ENCODE data around the gene SLC28A2.
"Not testable (repeated sequence)": the region's sequence is repeated elsewhere in the genome, so short reads cannot be mapped to it uniquely, and the experiment has no call there.

Gene SLC28A2

DNA sequence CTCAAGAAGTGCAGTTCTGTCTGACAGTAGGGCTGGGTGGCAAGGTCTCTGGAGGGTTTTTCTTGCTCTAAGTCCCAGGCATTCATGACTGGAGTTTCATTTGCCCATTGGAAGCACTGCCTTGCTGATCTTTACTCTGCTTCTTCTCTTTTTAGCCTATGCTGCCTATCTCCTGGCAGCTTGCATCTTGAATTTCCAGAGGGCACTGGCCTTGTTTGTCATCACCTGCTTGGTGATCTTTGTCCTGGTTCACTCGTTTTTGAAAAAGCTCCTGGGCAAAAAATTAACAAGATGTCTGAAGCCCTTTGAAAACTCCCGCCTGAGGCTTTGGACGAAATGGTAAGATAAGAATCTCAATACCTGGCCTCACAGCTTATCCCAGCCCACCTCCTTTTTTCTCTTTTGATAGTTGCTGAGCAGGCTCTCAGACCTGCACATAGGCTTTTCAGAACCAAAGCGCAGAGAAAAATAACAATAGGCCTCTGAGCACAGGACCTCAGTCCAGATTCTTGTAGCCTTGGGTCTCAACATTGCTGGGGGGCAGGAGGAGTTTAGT lies 10.9 kb downstream of the SLC28A2 start:
- DNase-seq = no peak

GRCh38 chr15:45263854-45264253 lies 11.8 kb downstream of the SLC28A2 start:
- DNase-seq = no peak

DNA sequence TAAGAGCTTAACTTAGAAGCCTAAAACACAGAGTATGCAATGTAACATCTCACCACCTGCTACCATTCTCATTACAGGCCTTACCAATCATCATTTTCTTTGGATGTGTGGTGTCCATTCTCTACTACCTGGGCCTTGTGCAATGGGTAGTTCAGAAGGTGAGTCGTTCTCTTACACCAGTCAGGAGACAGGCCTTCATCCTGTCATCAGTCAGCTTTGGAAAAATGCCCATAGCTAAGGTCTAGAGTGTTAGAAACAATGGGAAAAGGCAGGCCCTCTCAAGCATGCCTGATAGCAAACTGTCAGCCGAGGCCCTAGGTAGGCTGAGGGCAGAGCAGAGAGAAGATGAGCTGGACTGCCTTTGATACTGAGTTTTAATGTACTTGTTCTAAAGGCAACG lies 13.5 kb downstream of the SLC28A2 start:
- no peak for DNase-seq

DNA sequence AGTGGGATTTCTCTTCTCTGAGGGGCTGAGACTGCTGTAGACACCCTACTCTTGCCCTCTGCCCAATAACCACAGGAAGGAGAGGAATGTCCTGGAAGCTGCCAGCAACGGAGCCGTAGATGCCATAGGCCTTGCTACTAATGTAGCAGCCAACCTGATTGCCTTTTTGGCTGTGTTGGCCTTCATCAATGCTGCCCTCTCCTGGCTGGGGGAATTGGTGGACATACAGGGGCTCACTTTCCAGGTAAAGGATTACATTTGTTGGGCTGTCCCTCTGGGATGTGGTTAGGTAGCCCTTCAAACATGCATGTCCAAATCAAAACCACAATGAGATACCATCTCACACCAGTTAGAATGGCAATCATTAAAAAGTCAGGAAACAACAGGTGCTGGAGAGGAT lies 16.1 kb downstream of the SLC28A2 start:
- no peak for DNase-seq

DNA sequence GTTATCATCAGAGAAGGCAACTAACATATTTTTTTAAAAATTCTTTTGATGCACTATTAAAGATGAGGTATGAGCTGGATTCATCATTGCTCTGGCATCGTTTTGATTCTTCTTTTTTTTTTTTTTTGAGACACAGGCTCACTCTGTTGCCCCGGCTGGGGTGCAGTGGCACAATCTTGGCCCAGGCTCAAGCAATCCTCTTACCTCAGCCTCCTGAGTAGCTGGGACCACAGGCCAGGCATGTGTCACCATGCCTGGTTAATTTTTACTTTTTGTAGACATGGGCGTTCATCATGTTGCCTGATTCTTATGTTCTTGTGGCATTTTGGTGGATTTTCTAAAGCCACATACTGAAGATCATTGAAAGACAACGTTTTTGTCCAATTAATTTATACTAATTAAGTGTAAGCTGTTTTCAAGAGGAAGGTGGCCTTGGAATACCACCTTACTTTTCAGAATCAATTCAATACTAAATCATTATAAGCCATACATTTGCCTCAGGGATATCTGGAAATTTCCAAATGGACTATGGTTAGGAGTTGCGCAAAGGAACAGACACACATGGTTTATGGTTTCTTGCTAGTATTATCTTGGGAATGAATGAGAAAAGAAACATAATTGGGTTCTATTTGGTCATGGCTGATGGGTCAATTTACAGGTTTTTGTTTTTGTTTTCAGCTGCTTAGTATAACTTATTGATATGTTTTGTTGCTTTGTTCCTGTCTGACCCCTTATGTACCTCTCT lies 22.8 kb downstream of the SLC28A2 start:
- DNase-seq = no peak

GRCh38 chr15:45276831-45277230 lies 24.8 kb downstream of the SLC28A2 start:
- DNase-seq = peak in 1 of 2 experiments; percentile 48

DNA sequence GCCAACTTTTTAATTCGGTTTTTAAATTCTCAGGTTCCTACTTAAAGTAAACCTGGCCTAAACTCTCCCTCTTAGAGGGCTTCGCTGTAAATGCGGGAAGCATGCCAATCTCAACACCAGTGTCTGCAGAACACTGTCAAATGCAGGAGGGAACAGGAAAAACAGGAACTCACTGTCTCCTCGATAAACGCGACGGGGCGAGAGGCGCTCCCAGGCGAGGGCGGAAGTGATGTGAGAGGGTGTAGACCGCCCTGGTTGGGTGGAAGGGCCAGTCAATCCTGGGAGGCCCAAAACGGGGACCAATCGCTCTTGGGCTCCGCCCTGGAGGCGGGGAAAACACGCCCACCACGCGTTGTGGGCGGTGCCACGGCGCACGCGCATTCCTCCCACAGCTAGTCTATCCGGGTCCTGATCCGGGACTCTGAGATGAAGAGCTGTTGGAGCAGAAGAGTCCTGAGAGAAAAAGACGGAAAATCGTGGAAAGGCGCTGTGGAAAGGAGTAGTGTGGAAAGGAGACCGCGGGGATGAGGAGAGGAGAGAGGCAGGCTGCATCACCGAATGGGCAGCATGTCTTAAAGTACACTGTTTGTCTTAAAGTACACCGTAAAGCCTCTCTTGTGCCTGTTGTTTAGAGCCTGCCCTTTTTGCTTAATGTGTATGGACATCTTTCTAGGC lies 27.1 kb downstream of the SLC28A2 start:
- peak; percentile 91 to 97 for DNase-seq

DNA sequence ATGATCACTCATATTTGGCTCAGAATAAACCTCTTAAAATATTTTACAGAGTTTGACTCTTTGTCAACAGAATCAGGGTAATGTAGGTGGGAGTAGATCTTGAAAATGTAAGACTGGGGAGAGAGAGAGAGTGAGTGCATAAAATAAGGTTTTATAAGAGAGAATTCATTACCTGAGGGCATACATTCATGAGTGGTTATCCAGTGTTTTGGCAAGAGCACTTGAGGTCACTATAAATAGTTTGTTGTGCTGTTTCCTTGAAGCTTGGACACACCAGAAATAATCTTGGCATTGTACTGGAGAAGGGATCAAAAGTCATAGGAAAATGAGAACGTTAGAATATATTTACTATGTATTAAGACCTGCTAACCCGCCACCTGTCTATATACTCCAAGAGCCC lies 33.4 kb downstream of the SLC28A2 start:
- no peak for DNase-seq

GRCh38 chr15:45287390-45287956 lies 35.4 kb downstream of the SLC28A2 start:
- no peak for DNase-seq

GRCh38 chr15:45288947-45289346 lies 36.9 kb downstream of the SLC28A2 start:
- no peak for DNase-seq

DNA sequence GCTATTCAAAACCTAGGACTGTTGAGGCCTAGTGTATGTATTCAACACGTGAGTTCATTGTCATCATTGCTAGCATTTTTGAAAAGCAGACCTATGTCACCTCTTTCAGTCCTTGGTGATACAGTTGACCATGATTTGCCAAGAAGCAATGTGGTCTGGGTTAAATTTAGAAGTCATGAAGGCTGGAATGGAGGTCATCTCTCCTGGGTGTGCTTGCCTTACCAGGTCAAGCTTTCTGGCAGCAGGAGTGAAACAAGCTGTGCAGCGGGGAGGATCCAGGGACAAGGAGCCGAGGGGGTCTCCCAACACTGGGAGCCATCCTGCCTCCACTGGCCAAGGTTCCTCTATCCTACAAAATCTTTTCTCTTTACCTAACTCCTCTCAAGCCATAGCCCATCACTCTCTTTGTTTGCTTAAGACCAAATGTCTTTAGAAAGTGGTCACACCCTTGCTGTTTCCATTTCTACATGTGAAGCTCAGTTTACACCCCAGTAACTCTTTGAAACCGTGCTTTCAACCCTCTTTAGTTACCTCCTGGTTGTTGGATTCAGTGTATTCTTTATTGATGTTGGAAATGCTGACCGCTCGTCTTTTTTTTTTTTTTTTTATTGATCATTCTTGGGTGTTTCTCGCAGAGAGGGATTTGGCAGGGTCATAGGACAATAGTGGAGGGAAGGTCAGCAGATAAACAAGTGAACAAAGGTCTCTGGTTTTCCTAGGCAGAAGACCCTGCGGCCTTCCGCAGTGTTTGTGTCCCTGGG lies 40.0 kb downstream of the SLC28A2 start:
- DNase-seq = no peak

GRCh38 chr15:45293326-45293725 lies 41.3 kb downstream of the SLC28A2 start:
- DNase-seq = not testable (repeated sequence)

DNA sequence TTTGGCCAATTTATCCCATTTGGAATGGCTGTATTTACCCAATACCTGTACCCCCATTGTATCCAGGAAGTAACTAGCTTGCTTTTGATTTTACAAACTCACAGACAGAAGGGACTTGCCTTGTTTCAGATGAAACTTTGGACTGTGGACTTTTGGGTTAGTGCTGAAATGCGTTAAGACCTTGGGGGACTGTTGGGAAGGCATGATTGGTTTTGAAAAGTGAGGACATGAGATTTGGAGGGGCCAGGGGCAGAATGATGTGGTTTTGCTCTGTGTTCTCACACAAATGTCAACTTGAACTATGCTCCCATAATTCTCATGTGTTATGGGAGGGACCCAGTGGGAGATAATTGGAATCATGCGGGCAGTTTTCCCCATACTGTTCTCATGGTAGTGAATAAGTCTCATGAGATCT lies 46.9 kb downstream of the SLC28A2 start:
- DNase-seq = not testable (repeated sequence)

- DNase-seq = no peak
These were observed 52.7 kb downstream of the SLC28A2 start for GRCh38 chr15:45304711-45305110.

DNA sequence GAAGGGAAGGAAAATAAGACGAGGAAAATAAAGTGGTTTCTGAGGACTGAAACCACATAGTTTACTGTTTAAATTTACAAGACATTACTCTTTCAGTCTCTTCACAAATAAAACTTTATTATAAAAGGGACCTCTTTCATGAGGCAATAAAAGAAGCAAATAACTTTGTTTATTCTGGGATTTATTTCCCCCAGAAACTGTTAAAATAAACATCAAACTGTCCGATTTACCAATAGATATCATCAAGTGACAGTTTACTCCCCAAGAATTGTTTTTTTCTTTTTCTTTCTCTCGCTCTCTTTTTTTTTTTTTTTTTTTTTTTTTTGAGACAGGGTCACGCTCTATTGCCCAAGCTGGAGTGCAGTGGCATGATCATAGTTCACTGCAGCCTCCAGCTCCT lies 54.1 kb downstream of the SLC28A2 start:
- no peak for DNase-seq

DNA sequence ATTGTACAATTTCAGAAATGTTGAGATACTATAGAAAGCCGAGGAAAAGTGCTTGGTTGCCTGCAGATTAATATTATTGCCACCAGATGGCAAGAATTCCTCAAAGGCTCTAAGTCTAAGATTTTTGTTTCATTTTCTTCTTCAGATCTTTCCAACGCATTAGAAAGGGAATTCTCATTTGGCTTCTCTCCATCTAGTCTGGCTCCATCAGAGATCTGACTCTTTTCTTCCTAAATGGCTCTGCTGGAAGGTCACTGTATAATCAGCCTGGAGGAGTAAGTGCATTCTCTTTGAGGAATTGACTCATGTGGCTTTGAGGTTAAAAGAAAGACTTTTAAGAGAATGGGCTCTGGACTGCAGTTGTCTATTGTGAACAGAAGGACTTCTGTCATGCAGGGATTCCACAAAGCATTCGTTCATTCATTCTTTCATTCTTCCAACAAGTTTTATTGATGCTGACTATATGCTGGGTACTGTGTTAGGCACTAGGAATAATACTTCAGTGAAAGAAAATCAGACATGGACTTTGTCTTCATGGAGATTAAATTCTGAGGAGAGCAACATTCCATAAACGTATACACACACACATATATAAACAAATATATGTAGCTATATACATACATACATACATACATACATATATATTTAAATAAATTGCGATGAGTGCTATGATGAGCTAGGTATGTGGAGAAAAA lies 55.3 kb downstream of the SLC28A2 start:
- DNase-seq = peak in 1 of 2 experiments; percentile 21

DNA sequence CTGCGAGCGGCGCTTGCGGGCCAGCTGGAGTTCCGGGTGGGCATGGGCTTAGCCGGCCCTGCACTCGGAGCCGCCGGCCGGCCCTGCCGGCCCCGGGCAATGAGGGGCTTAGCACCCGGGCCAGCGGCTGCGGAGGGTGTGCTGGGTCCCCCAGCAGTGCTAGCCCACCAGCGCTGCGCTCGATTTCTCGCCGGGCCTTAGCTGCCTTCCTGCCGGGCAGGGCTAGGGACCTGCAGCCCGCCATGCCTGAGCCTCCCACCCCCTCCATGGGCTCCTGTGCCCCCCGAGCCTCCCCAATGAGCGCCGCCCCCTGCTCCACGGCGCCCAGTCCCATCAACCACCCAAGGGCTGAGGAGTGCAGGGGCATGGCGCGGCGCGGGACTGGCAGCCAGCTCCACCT lies 62.1 kb downstream of the SLC28A2 start:
- not testable (repeated sequence) for DNase-seq

- DNase-seq = peak in 1 of 2 experiments; percentile 53
These were observed 62.9 kb downstream of the SLC28A2 start for GRCh38 chr15:45314960-45315359.

DNA sequence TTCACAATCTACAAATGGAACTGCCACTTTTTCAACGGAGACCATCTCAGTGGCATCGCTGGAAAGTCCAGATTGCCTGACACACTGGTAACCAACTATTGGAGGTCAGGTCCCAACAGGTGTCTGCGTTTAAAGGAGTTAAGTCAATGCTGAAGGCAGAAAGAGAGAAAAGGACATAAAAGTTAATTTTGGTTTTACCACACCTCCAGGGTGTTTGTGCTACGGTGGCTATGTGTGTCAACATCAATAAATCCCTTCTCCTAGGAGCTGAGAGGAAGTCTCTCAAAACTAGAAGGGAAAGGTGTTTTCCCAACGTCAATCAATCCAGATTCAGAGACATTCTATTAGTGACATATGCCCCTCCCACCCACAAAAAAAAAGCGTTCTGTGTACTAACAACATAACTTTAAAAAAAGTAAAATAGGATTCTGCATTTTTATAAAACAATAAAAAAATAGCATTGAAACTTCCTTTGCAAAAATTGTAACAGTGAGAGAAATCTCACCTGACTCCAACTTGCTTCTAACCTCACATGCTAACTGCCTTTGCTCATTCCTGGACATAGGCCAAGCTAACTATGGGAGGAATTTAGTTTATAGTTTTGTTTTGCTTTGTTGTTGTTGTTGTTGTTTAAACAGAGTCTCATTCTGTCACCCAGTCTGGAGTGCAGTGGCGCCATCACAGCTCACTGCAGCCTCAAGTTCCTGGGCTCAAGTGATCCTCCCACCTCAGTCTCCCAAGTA lies 67.6 kb downstream of the SLC28A2 start:
- no peak for DNase-seq

GRCh38 chr15:45320581-45321205 lies 68.7 kb downstream of the SLC28A2 start:
- DNase-seq = no peak

DNA sequence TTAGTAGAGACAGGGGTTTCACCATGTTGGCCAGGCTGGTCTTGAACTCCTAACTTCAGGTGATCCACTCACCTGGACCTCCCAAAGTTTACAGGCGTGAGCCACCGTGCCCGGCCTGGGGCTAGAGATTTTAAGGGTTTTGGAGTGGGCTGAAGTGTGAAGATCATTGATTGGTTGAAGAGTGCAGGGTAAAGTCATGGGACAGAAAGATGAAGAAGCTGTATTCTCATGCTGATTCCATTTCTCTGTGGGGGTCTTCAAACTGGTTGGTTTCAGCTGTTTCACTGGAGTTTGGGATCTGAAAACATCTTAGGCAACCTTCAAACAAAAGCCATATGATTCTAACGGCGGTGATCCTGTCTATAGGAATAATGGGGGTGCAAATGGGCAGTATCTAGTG lies 74.2 kb downstream of the SLC28A2 start:
- DNase-seq = no peak
